Measurements from ENCODE around the gene RPN2. TPM values are rescaled to one million over a fixed set of nuclear protein-coding genes. Genes with fewer than 3 reads are reported as not detected.

Gene RPN2
- polyA plus RNA-seq, 3 donors: 169 to 215 (median 199) TPM

DNA sequence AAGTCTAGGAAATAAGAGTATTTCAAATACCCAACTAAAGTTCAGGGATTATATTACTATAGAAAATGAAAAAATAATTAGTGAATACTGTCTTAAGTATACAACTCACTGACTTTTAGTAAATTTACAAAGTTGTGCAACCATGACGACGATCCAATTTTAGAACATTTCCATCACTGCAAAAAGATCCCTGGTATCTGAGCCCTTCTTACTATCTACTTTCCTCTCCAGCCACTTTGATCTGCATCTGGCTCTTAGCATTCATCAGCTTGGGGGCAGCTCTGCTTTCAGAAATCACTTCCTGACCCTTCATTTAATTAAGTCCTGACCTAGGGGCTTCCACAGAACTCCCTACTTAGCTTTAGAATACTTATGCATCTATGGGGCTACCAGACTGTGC lies 45.2 kb upstream of the RPN2 start:
- Histone ChIP-seq H3K4me3 (replicated peaks in 1 of 3; ENCODE audit: low read depth in 2 of 3, low read length in 3 of 3) (no peak overlapping the region), H4K20me1 (ENCODE audit: insufficient read depth, low read length) (no peaks in the 10 kb centered on the region), H3K9me3 (replicated peaks in 1 of 2; ENCODE audit: control insufficient read depth in 1 of 2, insufficient read depth in 1 of 2, low read length in 2 of 2) (no peaks in the 10 kb centered on the region), H3K27me3 (ENCODE audit: control insufficient read depth in 2 of 2, insufficient read depth in 2 of 2, low read length in 2 of 2) (no peaks in the 10 kb centered on the region), H3K27ac (ENCODE audit: low read depth in 1 of 2, low read length in 2 of 2) (no peak overlapping the region), H2AFZ (ENCODE audit: insufficient read depth, low read depth, low read length, poor library complexity, severe bottlenecking) (no peak overlapping the region), H3K4me1 (ENCODE audit: control insufficient read depth in 1 of 2, insufficient read depth in 2 of 2, low read length in 2 of 2) (no peaks in the 10 kb centered on the region), H3K4me2 (replicated peaks; ENCODE audit: extremely low read depth, low read length, poor library complexity, severe bottlenecking) (no peak overlapping the region), H3K79me2 (ENCODE audit: insufficient read depth, low read length) (no peaks in the 10 kb centered on the region), H3K9ac (ENCODE audit: insufficient read depth, low read length, poor library complexity, severe bottlenecking) (no peak overlapping the region), H3K36me3 (replicated peaks in 1 of 2; ENCODE audit: control insufficient read depth in 1 of 2, insufficient read depth in 2 of 2, low read length in 2 of 2) (no peaks in the 10 kb centered on the region)
- H3K27ac Mint-ChIP-seq: peak overlapping the region in 1 of 7 donors; percentile 70
- 100% methylated on average over 2 of the region's 2 CpGs for WGBS (ENCODE audit: insufficient coverage)
- no peak for DNase-seq
- H3K4me3 Mint-ChIP-seq: no peak overlapping the region
- intact Hi-C loops (cut with micrococcal nuclease): no loop called here
- H3K27me3 Mint-ChIP-seq (ENCODE audit: low read depth in 3 of 3): peaks cover 0 to 7% (median 1%) of the 10 kb centered on the region in 3 donors
- TF ChIP-seq, protein P1, sequence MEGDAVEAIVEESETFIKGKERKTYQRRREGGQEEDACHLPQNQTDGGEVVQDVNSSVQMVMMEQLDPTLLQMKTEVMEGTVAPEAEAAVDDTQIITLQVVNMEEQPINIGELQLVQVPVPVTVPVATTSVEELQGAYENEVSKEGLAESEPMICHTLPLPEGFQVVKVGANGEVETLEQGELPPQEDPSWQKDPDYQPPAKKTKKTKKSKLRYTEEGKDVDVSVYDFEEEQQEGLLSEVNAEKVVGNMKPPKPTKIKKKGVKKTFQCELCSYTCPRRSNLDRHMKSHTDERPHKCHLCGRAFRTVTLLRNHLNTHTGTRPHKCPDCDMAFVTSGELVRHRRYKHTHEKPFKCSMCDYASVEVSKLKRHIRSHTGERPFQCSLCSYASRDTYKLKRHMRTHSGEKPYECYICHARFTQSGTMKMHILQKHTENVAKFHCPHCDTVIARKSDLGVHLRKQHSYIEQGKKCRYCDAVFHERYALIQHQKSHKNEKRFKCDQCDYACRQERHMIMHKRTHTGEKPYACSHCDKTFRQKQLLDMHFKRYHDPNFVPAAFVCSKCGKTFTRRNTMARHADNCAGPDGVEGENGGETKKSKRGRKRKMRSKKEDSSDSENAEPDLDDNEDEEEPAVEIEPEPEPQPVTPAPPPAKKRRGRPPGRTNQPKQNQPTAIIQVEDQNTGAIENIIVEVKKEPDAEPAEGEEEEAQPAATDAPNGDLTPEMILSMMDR (IDR thresholded peaks at IDR 0.05): no peak
- H3K4me1 Mint-ChIP-seq: no peaks in the 10 kb centered on the region
- H3K9me3 Mint-ChIP-seq: no peaks in the 10 kb centered on the region
- peaks cover 0 to 1% of the 10 kb centered on the region in 2 donors for H3K36me3 Mint-ChIP-seq

GRCh38 chr20:37137547-37137946 lies 41.6 kb upstream of the RPN2 start:
- no peak overlapping the region for H2AFZ ChIP-seq (ENCODE audit: insufficient read depth, low read depth, low read length, poor library complexity, severe bottlenecking)
- no peak overlapping the region for H3K27ac Mint-ChIP-seq
- H3K9me3 ChIP-seq (replicated peaks in 1 of 2; ENCODE audit: control insufficient read depth in 1 of 2, insufficient read depth in 1 of 2, low read length in 2 of 2): no peaks in the 10 kb centered on the region
- TF ChIP-seq, protein P1 (IDR thresholded peaks at IDR 0.05): no peak
- no peaks in the 10 kb centered on the region for H3K36me3 ChIP-seq (replicated peaks in 1 of 2; ENCODE audit: control insufficient read depth in 1 of 2, insufficient read depth in 2 of 2, low read length in 2 of 2)
- no peaks in the 10 kb centered on the region for H4K20me1 ChIP-seq (ENCODE audit: insufficient read depth, low read length)
- H3K27me3 ChIP-seq (ENCODE audit: control insufficient read depth in 2 of 2, insufficient read depth in 2 of 2, low read length in 2 of 2): no peaks in the 10 kb centered on the region
- H3K27me3 Mint-ChIP-seq (ENCODE audit: low read depth in 3 of 3): peaks cover 0 to 3% (median 0%) of the 10 kb centered on the region in 3 donors
- H3K4me1 ChIP-seq (ENCODE audit: control insufficient read depth in 1 of 2, insufficient read depth in 2 of 2, low read length in 2 of 2): no peaks in the 10 kb centered on the region
- H3K4me1 Mint-ChIP-seq: no peaks in the 10 kb centered on the region
- 100% methylated on average over 2 of the region's 4 CpGs for WGBS (ENCODE audit: insufficient coverage)
- intact Hi-C loops (cut with micrococcal nuclease): no loop called here
- H3K36me3 Mint-ChIP-seq: peaks cover 0 to 1% of the 10 kb centered on the region in 2 donors
- no peak overlapping the region for H3K9ac ChIP-seq (ENCODE audit: insufficient read depth, low read length, poor library complexity, severe bottlenecking)
- H3K4me2 ChIP-seq (replicated peaks; ENCODE audit: extremely low read depth, low read length, poor library complexity, severe bottlenecking): no peak overlapping the region
- no peak for DNase-seq
- peaks cover 0 to 1% (median 0%) of the 10 kb centered on the region in 7 donors for H3K9me3 Mint-ChIP-seq
- no peak overlapping the region for H3K27ac ChIP-seq (ENCODE audit: low read depth in 1 of 2, low read length in 2 of 2)
- no peaks in the 10 kb centered on the region for H3K79me2 ChIP-seq (ENCODE audit: insufficient read depth, low read length)
- H3K4me3 Mint-ChIP-seq: no peak overlapping the region
- H3K4me3 ChIP-seq (replicated peaks in 1 of 3; ENCODE audit: low read depth in 2 of 3, low read length in 3 of 3): no peak overlapping the region

Data from CD14-positive monocyte (primary cell).